BE2C (cell line): Measurements from ENCODE around the gene ARHGAP18. TPM values are rescaled to one million over a fixed set of nuclear protein-coding genes. Genes with fewer than 3 reads are reported as not detected.

Experiments
- DNase-seq: peaks from one replicate; pipeline ENCODE4 v3.0.0-alpha.2; 2020
- H3K27me3 ChIP-seq: fragments of 250-450 bp; sonication (Bioruptor Pico); 2 replicates; pipeline ENCODE4 v1.5.1; 2020; ENCODE audit warnings: mild to moderate bottlenecking
- H3K36me3 ChIP-seq: fragments of 250-450 bp; sonication (Bioruptor Pico); 2 replicates; pipeline ENCODE4 v1.5.1; 2020; ENCODE audit warnings: mild to moderate bottlenecking
- H3K4me1 ChIP-seq: fragments of 250-450 bp; sonication (Bioruptor Pico); 2 replicates; pipeline ENCODE4 v1.5.1; 2020
- H3K4me3 ChIP-seq: 2 replicates; pipeline ENCODE4 v1.5.1; 2011; ENCODE audit warnings: low read depth, low read length
- H3K9me3 ChIP-seq: fragments of 250-450 bp; sonication (Bioruptor Pico); 2 replicates; pipeline ENCODE4 v1.5.1; 2020
- CTCF ChIP-seq: IDR thresholded peaks from 2 replicates; pipeline ENCODE4 v1.5.1; 2012; ENCODE audit warnings: mild to moderate bottlenecking, low read depth, low read length
- polyA plus RNA-seq: library from polyadenylated mRNA; unstranded; fragments of >200 nt; gene quantifications from one replicate; pipeline ENCODE4 v1.2.1, GENCODE V29; 2012; ENCODE audit warnings: low read depth, missing spikeins; ENCODE audit not compliant: insufficient read length, insufficient read depth

ARHGAP18 gene
- 1.3 TPM for polyA plus RNA-seq

DNA sequence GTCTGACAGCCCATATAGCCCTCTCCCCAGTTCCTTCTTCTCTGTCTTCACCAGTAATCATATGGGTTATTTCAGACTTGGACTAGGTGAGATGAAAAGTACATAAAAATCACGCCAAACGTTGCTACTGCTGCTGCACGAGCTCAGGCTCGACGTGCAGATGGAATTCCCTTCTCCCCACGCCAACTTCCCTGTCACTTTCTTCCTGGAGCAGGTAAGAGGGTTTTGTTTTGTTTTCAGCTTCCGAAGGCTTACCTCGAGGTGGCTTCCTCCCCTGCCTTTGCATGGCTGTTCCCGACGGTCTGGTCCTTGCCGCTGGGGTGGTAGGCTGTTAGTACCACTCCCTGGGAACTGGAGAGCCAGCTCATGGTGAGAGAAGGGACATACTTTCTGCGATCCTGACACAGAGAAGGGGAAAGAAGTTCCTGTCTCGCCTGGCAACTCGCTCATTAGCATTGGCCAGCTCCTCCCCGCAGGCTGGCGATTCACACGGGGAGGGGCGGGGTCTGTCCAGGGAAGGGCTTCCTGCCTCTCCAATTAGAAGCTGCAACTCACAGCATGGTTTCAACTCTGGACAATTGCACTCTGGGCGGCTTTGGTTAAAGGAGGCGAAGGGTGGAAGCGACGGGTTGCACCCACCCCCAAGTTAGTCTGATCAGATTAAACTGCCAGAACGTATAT lies at the start of gene ARHGAP18:
ARHGAP18 (minus strand) TSS at position 409 of the 681 bp plus-strand sequence; CDS start at position 368, 41 bp downstream.
- no peaks in the 10 kb centered on the region for H3K27me3 ChIP-seq
- peak; percentile 87 for DNase-seq
- no peaks in the 10 kb centered on the region for H3K4me1 ChIP-seq
- no peak for TF ChIP-seq CTCF
- H3K9me3 ChIP-seq, result no peaks in the 10 kb centered on the region
- H3K4me3 ChIP-seq, result peak within 1 kb of the TSS; percentile 80
- H3K36me3 ChIP-seq, result no peaks in the 10 kb centered on the region

DNA sequence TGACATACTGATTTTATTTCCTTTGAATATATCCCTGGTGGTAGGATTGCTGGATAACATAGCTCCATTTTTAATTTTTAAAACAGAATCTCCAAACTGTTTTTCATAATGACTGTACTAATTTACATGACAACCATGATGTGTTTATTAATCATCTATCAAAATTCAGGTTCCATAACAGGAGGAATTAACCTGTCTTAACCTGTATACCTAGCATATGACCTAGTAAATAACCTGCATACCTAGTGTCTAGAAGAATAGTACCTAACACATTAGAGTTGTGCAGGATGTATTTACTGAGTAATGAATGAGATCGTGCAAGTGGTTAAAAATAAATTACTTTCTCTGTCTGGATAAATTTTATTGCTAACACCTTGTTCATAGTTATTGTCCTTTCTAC lies 45.8 kb upstream of the ARHGAP18 start:
- TF ChIP-seq CTCF, result no peak
- Histone ChIP-seq H3K4me3 (no peak overlapping the region), H3K9me3 (no peaks in the 10 kb centered on the region), H3K4me1 (no peaks in the 10 kb centered on the region), H3K36me3 (no peaks in the 10 kb centered on the region), H3K27me3 (no peaks in the 10 kb centered on the region)
- no peak for DNase-seq

DNA sequence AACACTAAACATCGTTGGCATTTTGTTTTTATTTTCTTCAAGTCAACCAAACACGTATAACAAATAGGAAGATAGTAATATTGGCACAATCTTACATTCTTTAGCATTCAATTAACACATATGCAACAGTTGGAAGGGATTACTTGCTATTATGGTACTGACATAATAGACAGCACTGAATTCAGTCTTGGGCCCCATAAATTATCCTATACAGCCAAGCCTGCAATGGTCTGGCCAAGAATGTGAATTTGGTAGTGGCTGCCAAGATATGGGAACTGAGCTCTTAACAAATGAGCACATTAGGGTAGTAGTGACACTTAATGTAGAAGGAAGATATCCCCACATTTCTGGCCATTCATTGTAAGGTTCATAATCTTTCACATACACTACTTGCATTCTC lies 44.8 kb upstream of the ARHGAP18 start:
- DNase-seq, result no peak
- no peaks in the 10 kb centered on the region for H3K9me3 ChIP-seq
- H3K36me3 ChIP-seq, result no peaks in the 10 kb centered on the region
- H3K4me3 ChIP-seq, result no peak overlapping the region
- H3K4me1 ChIP-seq, result no peaks in the 10 kb centered on the region
- H3K27me3 ChIP-seq, result no peaks in the 10 kb centered on the region
- no peak for TF ChIP-seq CTCF

GRCh38 chr6:129753422-129753821 lies 43.4 kb upstream of the ARHGAP18 start:
- Histone ChIP-seq H3K4me1 (no peaks in the 10 kb centered on the region), H3K36me3 (no peaks in the 10 kb centered on the region)
- DNase-seq, result no peak

GRCh38 chr6:129751384-129751783 lies 41.4 kb upstream of the ARHGAP18 start:
- DNase-seq, result no peak
- Histone ChIP-seq H3K4me3 (no peak overlapping the region), H3K36me3 (no peaks in the 10 kb centered on the region), H3K4me1 (no peaks in the 10 kb centered on the region), H3K9me3 (no peaks in the 10 kb centered on the region), H3K27me3 (no peaks in the 10 kb centered on the region)
- TF ChIP-seq CTCF, result no peak

More at GRCh38 chr6:129753422-129753821, 43.4 kb upstream of the ARHGAP18 start:
- Histone ChIP-seq H3K9me3 (no peaks in the 10 kb centered on the region), H3K27me3 (no peaks in the 10 kb centered on the region), H3K4me3 (no peak overlapping the region)
- TF ChIP-seq CTCF, result no peak

DNA sequence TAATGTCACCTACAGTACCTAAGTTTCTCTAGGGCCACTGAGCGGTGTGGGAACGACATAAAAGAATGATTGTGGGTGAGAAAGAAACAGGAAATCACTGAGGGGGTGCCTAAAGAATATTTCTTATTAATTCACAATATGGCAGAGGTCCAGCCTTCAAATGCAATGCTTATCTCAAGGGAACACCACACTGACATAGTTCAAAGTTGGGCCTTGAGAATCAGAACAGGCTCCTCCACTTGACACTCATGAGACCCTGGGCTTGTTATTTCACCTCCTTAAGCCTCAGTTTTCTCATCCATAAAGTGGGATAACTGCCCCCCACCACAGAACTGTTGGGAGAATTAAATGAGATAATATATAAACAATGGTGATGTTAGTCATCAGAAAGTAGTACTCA lies 40.4 kb upstream of the ARHGAP18 start:
- no peak for DNase-seq
- TF ChIP-seq CTCF, result no peak
- no peaks in the 10 kb centered on the region for H3K4me1 ChIP-seq
- no peaks in the 10 kb centered on the region for H3K27me3 ChIP-seq
- no peak overlapping the region for H3K4me3 ChIP-seq
- H3K9me3 ChIP-seq, result no peaks in the 10 kb centered on the region
- no peaks in the 10 kb centered on the region for H3K36me3 ChIP-seq
